PC-9 (cell line): Measurements from ENCODE around the gene MPP3. TPM values are rescaled to one million over a fixed set of nuclear protein-coding genes. Genes with fewer than 3 reads are reported as not detected.

Experiments used
- BruUV-seq: library from RNA; stranded (reverse); fragments of 400-500 nt; replicated peaks from 2 replicates; lab custom pipeline; 2021; lab: Mats Ljungman, UMichigan
- CTCF ChIA-PET: fragments of 300-600 bp; sonication (Branson Sonifier 250); formaldehyde crosslinking; loops from one replicate; lab custom pipeline; 2022; ENCODE audit warnings: antibody characterized with exemption; lab: Charles Lee
- POLR2A ChIA-PET: fragments of 300-600 bp; sonication (Branson Sonifier 250); formaldehyde crosslinking; loops from one replicate; lab custom pipeline; 2022; ENCODE audit warnings: antibody characterized with exemption; ENCODE audit not compliant: unreplicated experiment; lab: Charles Lee
- DNase-seq, 2 experiments: peaks; one replicate each; pipeline versions ENCODE4 v3.0.0 to v3.0.0-alpha.2; 2015 to 2022; ENCODE audit warnings: mixed read lengths in 1 of 2
- H2AFZ ChIP-seq: fragments of 200-600 bp; sonication (generic); 2 replicates; pipeline ENCODE4 v1.8.1; 2017; ENCODE audit warnings: antibody characterized with exemption
- H3F3A ChIP-seq: fragments of 200-600 bp; sonication (generic); 2 replicates; pipeline ENCODE4 v1.8.1; 2017; ENCODE audit warnings: antibody characterized with exemption, mild to moderate bottlenecking, low read depth; ENCODE audit not compliant: insufficient read depth
- H3K27ac ChIP-seq: fragments of 200-600 bp; sonication (generic); 2 replicates; pipeline ENCODE4 v1.6.1; 2016; ENCODE audit warnings: mixed run types
- H3K27me3 ChIP-seq: fragments of 200-600 bp; sonication (generic); 2 replicates; pipeline ENCODE4 v1.6.1; 2016; ENCODE audit warnings: low read depth, mixed run types; ENCODE audit not compliant: insufficient read depth
- H3K36me3 ChIP-seq: fragments of 200-600 bp; sonication (generic); 2 replicates; pipeline ENCODE4 v1.6.1; 2016; ENCODE audit warnings: low read depth, mixed run types
- H3K4me1 ChIP-seq: fragments of 200-600 bp; sonication (generic); replicated peaks from 2 replicates; pipeline ENCODE4 v1.6.1; 2016; ENCODE audit warnings: mixed run types; ENCODE audit not compliant: insufficient read depth
- H3K4me2 ChIP-seq: fragments of 200-600 bp; sonication (generic); 2 replicates; pipeline ENCODE4 v1.6.1; 2017; ENCODE audit warnings: mixed run types
- H3K4me3 ChIP-seq: fragments of 200-600 bp; sonication (generic); 2 replicates; pipeline ENCODE4 v1.6.1; 2016; ENCODE audit warnings: mixed run types
- H3K79me2 ChIP-seq: fragments of 200-600 bp; sonication (generic); 2 replicates; pipeline ENCODE4 v1.6.1; 2017; ENCODE audit warnings: low read depth, mixed run types
- H3K9me2 ChIP-seq: fragments of 200-600 bp; sonication (generic); 2 replicates; pipeline ENCODE4 v1.8.1; 2017; ENCODE audit warnings: mild to moderate bottlenecking; ENCODE audit not compliant: insufficient read depth
- H3K9me3 ChIP-seq: fragments of 200-600 bp; sonication (generic); 2 replicates; pipeline ENCODE4 v1.8.1; 2016; ENCODE audit warnings: low read depth; ENCODE audit not compliant: insufficient read depth
- H4K20me1 ChIP-seq: fragments of 200-600 bp; sonication (generic); 2 replicates; pipeline ENCODE4 v1.8.1; 2017; ENCODE audit not compliant: insufficient read depth
- EZH2 ChIP-seq: fragments of 200-600 bp; sonication (generic); IDR thresholded peaks from 2 replicates; pipeline ENCODE4 v1.8.0; 2017; ENCODE audit warnings: antibody characterized with exemption, low read depth
- intact Hi-C: fragments of 100-400 bp; cut with micrococcal nuclease; formaldehyde crosslinking; loops from one replicate; pipeline ENCODE4 v1.10.0; 2022; ENCODE audit not compliant: unreplicated experiment
- total RNA-seq: library from RNA; stranded (reverse); gene quantifications from 2 replicates; pipeline ENCODE4 v1.2.3, GENCODE V29; 2021
- TF ChIP-seq, protein P1 (sequence below): fragments of 200-600 bp; sonication (generic); conservative IDR thresholded peaks from 2 replicates; pipeline ENCODE4 v1.6.1; 2017; ENCODE audit warnings: mixed run types, antibody characterized with exemption, mild to moderate bottlenecking, moderate library complexity

Gene MPP3
- total RNA-seq, 1 experiment from 2014 or later = 17.4 TPM

DNA sequence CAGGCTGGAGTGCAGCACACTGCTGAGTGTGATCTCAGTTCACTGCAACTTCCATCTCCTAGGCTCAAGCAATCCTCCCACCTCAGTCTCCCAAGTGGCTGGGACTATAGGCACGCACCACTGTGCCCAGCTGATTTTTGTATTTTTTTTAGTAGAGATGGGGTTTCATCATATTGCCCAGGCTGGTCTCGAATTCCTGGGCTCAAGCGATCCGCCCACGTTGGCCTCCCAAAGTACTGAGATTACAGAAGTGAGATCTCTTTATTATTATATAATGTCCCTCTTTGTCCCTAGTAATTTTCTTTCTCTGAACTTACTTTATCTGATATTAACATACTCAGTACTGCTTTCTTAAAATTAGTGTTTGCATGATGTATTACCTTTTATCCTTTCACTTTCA is 44.4 kb downstream of the MPP3 start:
- DNase-seq = no peak
- intact Hi-C loops = no loop called here
- Histone ChIP-seq H2AFZ (no peak overlapping the region), H3K36me3 (no peaks in the 10 kb centered on the region), H3K4me3 (no peak overlapping the region), H3K27ac (no peak overlapping the region), H3F3A (no peaks in the 10 kb centered on the region), H4K20me1 (no peaks in the 10 kb centered on the region), H3K27me3 (peaks cover 3% of the 10 kb centered on the region; the same call in 1 of the 2 replicates), H3K9me2 (no peaks in the 10 kb centered on the region), H3K9me3 (no peaks in the 10 kb centered on the region), H3K4me1 (no peaks in the 10 kb centered on the region; the same call in 1 of the 2 replicates), H3K4me2 (no peak overlapping the region), H3K79me2 (no peaks in the 10 kb centered on the region)
- no TSS peak for BruUV-seq
- CTCF ChIA-PET = no interaction called here
- no peak for TF ChIP-seq EZH2
- TF ChIP-seq, protein P1, sequence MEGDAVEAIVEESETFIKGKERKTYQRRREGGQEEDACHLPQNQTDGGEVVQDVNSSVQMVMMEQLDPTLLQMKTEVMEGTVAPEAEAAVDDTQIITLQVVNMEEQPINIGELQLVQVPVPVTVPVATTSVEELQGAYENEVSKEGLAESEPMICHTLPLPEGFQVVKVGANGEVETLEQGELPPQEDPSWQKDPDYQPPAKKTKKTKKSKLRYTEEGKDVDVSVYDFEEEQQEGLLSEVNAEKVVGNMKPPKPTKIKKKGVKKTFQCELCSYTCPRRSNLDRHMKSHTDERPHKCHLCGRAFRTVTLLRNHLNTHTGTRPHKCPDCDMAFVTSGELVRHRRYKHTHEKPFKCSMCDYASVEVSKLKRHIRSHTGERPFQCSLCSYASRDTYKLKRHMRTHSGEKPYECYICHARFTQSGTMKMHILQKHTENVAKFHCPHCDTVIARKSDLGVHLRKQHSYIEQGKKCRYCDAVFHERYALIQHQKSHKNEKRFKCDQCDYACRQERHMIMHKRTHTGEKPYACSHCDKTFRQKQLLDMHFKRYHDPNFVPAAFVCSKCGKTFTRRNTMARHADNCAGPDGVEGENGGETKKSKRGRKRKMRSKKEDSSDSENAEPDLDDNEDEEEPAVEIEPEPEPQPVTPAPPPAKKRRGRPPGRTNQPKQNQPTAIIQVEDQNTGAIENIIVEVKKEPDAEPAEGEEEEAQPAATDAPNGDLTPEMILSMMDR = no peak
- POLR2A ChIA-PET = no interaction called here

DNA sequence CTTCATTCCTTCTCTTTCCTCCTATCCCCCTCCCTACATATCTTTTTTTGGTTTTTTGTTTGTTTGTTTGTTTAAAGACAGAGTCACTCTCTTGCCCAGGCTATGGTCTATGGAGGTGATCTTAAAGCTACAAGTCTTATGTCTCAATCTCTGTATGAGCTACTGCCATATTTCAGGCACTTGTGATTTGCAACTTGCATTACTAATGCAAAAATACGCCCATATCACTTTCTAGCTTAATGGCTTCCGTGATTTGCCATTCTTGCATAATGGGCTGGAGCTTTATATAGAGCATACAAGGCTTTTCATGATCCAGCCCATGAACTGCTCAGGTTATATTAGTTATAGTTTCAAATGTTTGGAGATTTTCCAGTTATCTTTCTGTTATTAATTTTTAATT is 45.2 kb downstream of the MPP3 start:
- Histone ChIP-seq H3K9me3 (no peaks in the 10 kb centered on the region), H3K36me3 (no peaks in the 10 kb centered on the region), H3K27ac (no peak overlapping the region), H3K27me3 (peaks cover 2% of the 10 kb centered on the region; the same call in 1 of the 2 replicates), H3K4me1 (no peaks in the 10 kb centered on the region; the same call in 1 of the 2 replicates), H3F3A (no peaks in the 10 kb centered on the region), H3K4me2 (no peak overlapping the region), H3K79me2 (no peaks in the 10 kb centered on the region), H4K20me1 (no peaks in the 10 kb centered on the region), H3K4me3 (no peak overlapping the region), H3K9me2 (no peaks in the 10 kb centered on the region), H2AFZ (no peak overlapping the region)
- intact Hi-C loops = no loop called here
- BruUV-seq = no TSS peak
- ChIA-PET CTCF (no interaction called here), POLR2A (no interaction called here)
- no peak for DNase-seq
- TF ChIP-seq, protein P1 = no peak
- TF ChIP-seq EZH2 = no peak

DNA sequence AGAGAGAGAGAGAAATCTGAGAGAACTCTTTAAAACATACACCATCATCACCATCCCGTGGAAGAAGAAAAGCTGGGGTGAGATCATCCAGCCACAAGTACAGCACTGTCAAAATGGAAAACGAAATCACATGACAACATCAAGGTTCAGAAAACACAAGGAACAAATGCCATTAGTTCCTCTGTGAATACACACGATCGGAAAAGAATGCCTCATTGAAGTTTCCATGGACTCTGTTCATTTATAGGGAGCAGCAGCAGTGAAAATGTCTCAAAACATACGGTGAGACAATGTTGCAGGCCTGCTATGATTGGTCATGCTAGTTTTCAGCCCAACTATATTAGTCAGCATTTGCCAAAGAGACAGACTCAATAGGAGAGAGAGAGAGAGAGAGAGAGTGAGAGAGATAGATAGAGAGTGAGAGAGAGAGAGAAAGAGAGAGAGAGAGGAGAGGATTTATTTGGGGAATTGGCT is 48.3 kb downstream of the MPP3 start:
- no peaks in the 10 kb centered on the region for H3F3A ChIP-seq
- H4K20me1 ChIP-seq = no peaks in the 10 kb centered on the region
- H3K27me3 ChIP-seq = peaks cover 16% of the 10 kb centered on the region; the same call in 1 of the 2 replicates
- H3K27ac ChIP-seq = no peak overlapping the region
- DNase-seq = no peak
- no peak overlapping the region for H3K4me2 ChIP-seq
- TF ChIP-seq EZH2 = no peak
- TF ChIP-seq, protein P1 = no peak
- H3K4me3 ChIP-seq = no peak overlapping the region
- ChIA-PET POLR2A (no interaction called here), CTCF (interaction anchor here (0.5 to 0.6 kb wide), 2 partner anchors 56 to 100 kb away, joined by 3 to 7 read pairs; no protein-coding TSS in a partner anchor)
- no peaks in the 10 kb centered on the region for H3K36me3 ChIP-seq
- H3K9me3 ChIP-seq = no peaks in the 10 kb centered on the region
- intact Hi-C loops = no loop called here
- no peak overlapping the region for H2AFZ ChIP-seq
- no TSS peak for BruUV-seq
- no peaks in the 10 kb centered on the region for H3K9me2 ChIP-seq
- H3K79me2 ChIP-seq = no peaks in the 10 kb centered on the region
- H3K4me1 ChIP-seq = no peaks in the 10 kb centered on the region
